HepG2 (cell line): ENCODE results near the gene IFIH1. TPM values are rescaled to one million over a fixed set of nuclear protein-coding genes. Genes with fewer than 3 reads are reported as not detected.

ENCODE experiments used
- ATAC-seq: fragments of 200-7000 bp; cut with Tn5 transposase; 3 replicates; pipeline ENCODE4 v1.9.1; 2020; ENCODE audit warnings: mild to moderate bottlenecking, moderate library complexity
- BruUV-seq: library from RNA; stranded (reverse); fragments of 400-500 nt; replicated peaks from 2 replicates; lab custom pipeline; 2021; lab: Mats Ljungman, UMichigan
- CTCF ChIA-PET: fragments of 300-600 bp; formaldehyde crosslinking; extraction: SDS; loops from one replicate; lab custom pipeline; 2021; ENCODE audit warnings: low total read pairs, inconsistent platforms, low intra/inter-chr PET ratio; lab: Yijun Ruan, JAX
- POLR2A ChIA-PET: fragments of 350-600 bp; sonication (Branson Sonifier 250); formaldehyde crosslinking; loops from one replicate; lab custom pipeline; 2020; ENCODE audit warnings: antibody characterized with exemption, inconsistent platforms; lab: Yijun Ruan, JAX
- DNase-seq: peaks from one replicate; pipeline ENCODE4 v3.0.0-alpha.2; 2015; ENCODE audit warnings: low spot score
- FAIRE-seq: peaks from 3 replicates; lab custom pipeline; 2011; peaks lifted over from hg19 to GRCh38; lab: Jason Lieb, UNC
- H2AFZ ChIP-seq: one replicate; pipeline ENCODE4 v1.6.1; 2011; ENCODE audit warnings: low read length, inconsistent platforms
- H3K27ac ChIP-seq: fragments of 300-600 bp; 3 replicates; pipeline ENCODE4 v1.8.0; 2011; ENCODE audit warnings: mixed run types, mild to moderate bottlenecking, mixed read lengths, low read length, inconsistent platforms; ENCODE audit not compliant: insufficient read depth; ENCODE audit errors: extremely low read length
- H3K27me3 ChIP-seq, 2 experiments: fragments of 200-600 bp in 1 of 2; 2 replicates in 1 of 2; 3 replicates in 1 of 2; pipeline versions ENCODE4 v1.6.0 to v1.8.0; 2011; ENCODE audit warnings: low read length in 2 of 2, mild to moderate bottlenecking in 2 of 2, moderate library complexity in 2 of 2, inconsistent platforms in 1 of 2; ENCODE audit not compliant: insufficient read depth in 2 of 2, control insufficient read depth in 1 of 2
- H3K36me3 ChIP-seq, 2 experiments: fragments of 200-600 bp in 1 of 2; replicated peaks in 1 of 2; 2 replicates in 1 of 2; 3 replicates in 1 of 2; pipeline versions ENCODE4 v1.5.1 to v1.8.0; 2011; ENCODE audit warnings: low read length in 2 of 2, inconsistent platforms in 1 of 2; ENCODE audit not compliant: insufficient read depth in 2 of 2, control insufficient read depth in 1 of 2
- H3K4me1 ChIP-seq: 2 replicates; pipeline ENCODE4 v1.5.1; 2012; ENCODE audit warnings: low read length, inconsistent platforms; ENCODE audit not compliant: insufficient read depth
- H3K4me2 ChIP-seq: 2 replicates; pipeline ENCODE4 v1.6.0; 2011; ENCODE audit warnings: low read depth, low read length, inconsistent platforms
- H3K4me3 ChIP-seq, 3 experiments: fragments of 200-600 bp in 1 of 3; sonication (generic), shearing (Covaris generic) in 1 of 3; replicated peaks in 1 of 3; 2 replicates each; pipeline ENCODE4 v1.5.1; 2011 to 2016; ENCODE audit warnings: low read length in 3 of 3, inconsistent platforms in 2 of 3, low read depth in 2 of 3, mild to moderate bottlenecking in 2 of 3, control low read depth in 1 of 3, mixed read lengths in 1 of 3; ENCODE audit not compliant: insufficient read depth in 1 of 3
- H3K79me2 ChIP-seq: one replicate; pipeline ENCODE4 v1.6.1; 2011; ENCODE audit warnings: low read length, inconsistent platforms; ENCODE audit not compliant: insufficient read depth
- H3K9ac ChIP-seq: 2 replicates; pipeline ENCODE4 v1.6.0; 2011; ENCODE audit warnings: mild to moderate bottlenecking, low read depth, low read length, inconsistent platforms; ENCODE audit not compliant: insufficient read depth
- H3K9me3 ChIP-seq: 2 replicates; pipeline ENCODE4 v1.5.1; 2012; ENCODE audit warnings: mild to moderate bottlenecking, low read length
- H4K20me1 ChIP-seq: 2 replicates; pipeline ENCODE4 v1.6.0; 2011; ENCODE audit warnings: inconsistent platforms, mild to moderate bottlenecking, low read length, moderate library complexity; ENCODE audit not compliant: insufficient read depth
- GATAD2A ChIP-seq: IDR thresholded peaks from 2 replicates; pipeline ENCODE4 v1.6.1; 2016
- IRX3 ChIP-seq: sonication (generic); formaldehyde crosslinking; IDR thresholded peaks from 2 replicates; pipeline ENCODE4 v1.8.1; 2023; ENCODE audit warnings: mild to moderate bottlenecking, low read depth, missing genetic modification reagents, borderline replicate concordance
- ZBTB7A ChIP-seq: sonication (generic); formaldehyde crosslinking; IDR thresholded peaks from 2 replicates; pipeline ENCODE4 v1.8.0; 2022; ENCODE audit warnings: mild to moderate bottlenecking, missing genetic modification reagents
- ZNF501 ChIP-seq: sonication (generic); formaldehyde crosslinking; IDR thresholded peaks from 2 replicates; pipeline ENCODE4 v1.5.1; 2020; ENCODE audit warnings: mild to moderate bottlenecking, moderate library complexity, missing genetic modification reagents
- WGBS: methylation state at CpG from one replicate; pipeline ENCODE4 v1.1.6; 2017; ENCODE audit warnings: low lambda C conversion rate; 5-methylcytosine and 5-hydroxymethylcytosine counted together
- in situ Hi-C: cut with HindIII; loops from 2 replicates; pipeline ENCODE4 v1.10.0; 2017; ENCODE audit warnings: low pct_unique_long_range_greater_than_20kb; ENCODE audit not compliant: extremely low pct_ligation_motif_present
- intact Hi-C: fragments of 100-400 bp; cut with micrococcal nuclease; formaldehyde crosslinking; loops from one replicate; pipeline ENCODE4 v1.10.0; 2022; ENCODE audit not compliant: unreplicated experiment
- polyA plus RNA-seq, 8 experiments: library from polyadenylated mRNA; depleted of rRNA in 3 of 8; stranded (reverse) in 7 of 8; unstranded in 1 of 8; fragments of >200 nt; fragmentation: Illumina TruSeq in 4 of 8; extraction: Trizol in 4 of 8; gene quantifications; 2 replicates each; pipeline versions ENCODE4 v1.2.1 to v1.2.3, GENCODE V29; 2011 to 2016; ENCODE audit warnings: low read depth in 4 of 8, missing spikeins in 1 of 8, mixed read lengths in 1 of 8; ENCODE audit not compliant: insufficient read depth in 1 of 8
- total RNA-seq, 5 experiments: library from RNA; depleted of rRNA; stranded (reverse); fragments of >200 nt; fragmentation: Illumina TruSeq; extraction: Trizol; gene quantifications; 2 replicates each; pipeline ENCODE4 v1.2.3, GENCODE V29; 2016; ENCODE audit warnings: low read depth in 1 of 5

Gene IFIH1
- total and polyA plus RNA-seq, 2 of the 13 experiments (the other 11 are each of a cell fraction or from before 2014, with no cell fraction given) = 1.5 to 11.5 TPM

GRCh38 chr2:162330881-162331280, 12.4 kb upstream of the IFIH1 start:
- no TSS peak for BruUV-seq
- in situ Hi-C loops (no loop called here), intact Hi-C loops (loop anchor here (5.0 kb wide), 1 partner anchor 466 kb away; no protein-coding TSS in a partner anchor)
- Histone ChIP-seq H3K27ac (no peak overlapping the region), H2AFZ (no peak overlapping the region), H3K36me3 (no peaks in the 10 kb centered on the region), H4K20me1 (no peaks in the 10 kb centered on the region), H3K4me1 (no peaks in the 10 kb centered on the region; the same call in 1 of the 2 replicates), H3K79me2 (no peaks in the 10 kb centered on the region), H3K4me2 (no peak overlapping the region), H3K9ac (no peak overlapping the region), H3K27me3 (no peaks in the 10 kb centered on the region), H3K9me3 (peaks cover 7% of the 10 kb centered on the region; the same call in 1 of the 2 replicates), H3K4me3 (no peak overlapping the region)
- DNase-seq (no peak), ATAC-seq (no peak), FAIRE-seq (no peak)
- ChIA-PET CTCF (no interaction called here), POLR2A (no interaction called here)
- TF ChIP-seq IRX3 (no peak), ZBTB7A (CRISPR knock-in tag) (no peak)
- 0% methylated on average over 1 of the region's 1 CpG for WGBS

- no TSS peak for BruUV-seq
- CTCF ChIA-PET = no interaction called here
- Histone ChIP-seq H3K27me3 (no peaks in the 10 kb centered on the region; a peak in 1 of 5 replicates), H2AFZ (peak overlapping the region; percentile 22), H4K20me1 (no peaks in the 10 kb centered on the region), H3K27ac (no peak overlapping the region), H3K9ac (no peak overlapping the region), H3K4me2 (peak overlapping the region; percentile 61), H3K4me3 (peak overlapping the region in 1 of 3 experiments; percentile 47; a peak in 2 of 6 replicates), H3K9me3 (peaks cover 7% of the 10 kb centered on the region; the same call in 1 of the 2 replicates), H3K79me2 (no peaks in the 10 kb centered on the region), H3K4me1 (no peaks in the 10 kb centered on the region; the same call in 1 of the 2 replicates), H3K36me3 (no peaks in the 10 kb centered on the region)
- DNase-seq = no peak
- in situ Hi-C loops (no loop called here), intact Hi-C loops (no loop called here)
- POLR2A ChIA-PET = interaction anchor here (1.1 kb wide), 1 partner anchor 10 kb away, joined by 3 read pairs; the partner anchor contains the start of gene IFIH1
- FAIRE-seq = no peak
- TF ChIP-seq GATAD2A (CRISPR knock-in tag) (no peak), ZNF501 (CRISPR knock-in tag) (peak; percentile 66; the same call in 1 of the 2 replicates)
- 37% methylated on average over 12 of the region's 12 CpGs for WGBS
- ATAC-seq = peak; percentile 78
Measured at GRCh38 chr2:162328424-162329157, 10.1 kb upstream of the IFIH1 start.
